ENCODE results near the gene PRDM11. TPM values are rescaled to one million over a fixed set of nuclear protein-coding genes. Genes with fewer than 3 reads are reported as not detected.
A peak's percentile ranks its signal among the peaks of the same experiment; 100 is the strongest.

Gene PRDM11
- total RNA-seq, 1 experiment from 2014 or later = 8.3 TPM

DNA sequence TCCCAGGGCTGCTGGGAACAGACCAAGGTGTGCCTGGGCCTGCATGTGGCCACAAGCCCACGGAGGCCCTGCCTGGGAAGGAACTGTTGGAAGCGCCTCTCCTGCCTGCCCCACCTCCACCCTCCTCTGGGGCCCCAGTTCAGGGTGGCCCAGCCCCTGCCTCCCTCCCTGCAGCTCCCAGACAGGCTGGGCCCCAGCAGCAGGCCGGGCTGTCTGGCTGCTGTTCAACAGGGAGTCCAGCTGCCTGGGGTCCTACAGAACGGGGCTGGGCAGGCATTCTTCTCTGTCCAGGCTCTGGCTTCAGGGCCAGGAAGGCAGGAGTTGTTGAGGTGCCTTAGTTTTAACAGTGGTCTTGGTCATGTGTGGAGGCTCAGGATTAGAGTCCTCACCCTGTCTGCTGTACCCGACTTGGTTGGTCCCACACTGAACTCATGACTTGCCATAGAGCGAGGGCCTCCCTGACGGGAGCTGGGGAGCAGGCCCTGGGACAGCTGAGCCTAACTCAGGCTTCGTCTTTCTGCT is 11.8 kb downstream of the PRDM11 start:
- H3K27me3 Mint-ChIP-seq (ENCODE audit: low read depth) = no peaks in the 10 kb centered on the region
- H3K27ac Mint-ChIP-seq = peak overlapping the region; percentile 9; the same call in 1 of the 2 replicates
- no peak overlapping the region for H3K4me3 Mint-ChIP-seq
- DNase-seq (ENCODE audit: low spot score) (no peak), ATAC-seq (no peak; the same call in none of the 2 replicates)
- H3K36me3 Mint-ChIP-seq = no peaks in the 10 kb centered on the region
- ChIA-PET CTCF (interaction anchor here (0.7 kb wide), 1 partner anchor 53 kb away, joined by 3 read pairs; no protein-coding TSS in a partner anchor), POLR2A (no interaction called here)
- H3K4me1 Mint-ChIP-seq = 0 out of 2 replicates have a peak, but pooled peaks cover 2% of the 10 kb centered on the region
- 0 out of 2 replicates have a peak, but pooled peaks have one; percentile 6 for TF ChIP-seq GABPB1 (CRISPR knock-in tag; IDR thresholded peaks at IDR 0.05)
- TF ChIP-seq NFATC4 (CRISPR knock-in tag; IDR thresholded peaks at IDR 0.05) = no peak
- H3K9me3 Mint-ChIP-seq = no peaks in the 10 kb centered on the region

DNA sequence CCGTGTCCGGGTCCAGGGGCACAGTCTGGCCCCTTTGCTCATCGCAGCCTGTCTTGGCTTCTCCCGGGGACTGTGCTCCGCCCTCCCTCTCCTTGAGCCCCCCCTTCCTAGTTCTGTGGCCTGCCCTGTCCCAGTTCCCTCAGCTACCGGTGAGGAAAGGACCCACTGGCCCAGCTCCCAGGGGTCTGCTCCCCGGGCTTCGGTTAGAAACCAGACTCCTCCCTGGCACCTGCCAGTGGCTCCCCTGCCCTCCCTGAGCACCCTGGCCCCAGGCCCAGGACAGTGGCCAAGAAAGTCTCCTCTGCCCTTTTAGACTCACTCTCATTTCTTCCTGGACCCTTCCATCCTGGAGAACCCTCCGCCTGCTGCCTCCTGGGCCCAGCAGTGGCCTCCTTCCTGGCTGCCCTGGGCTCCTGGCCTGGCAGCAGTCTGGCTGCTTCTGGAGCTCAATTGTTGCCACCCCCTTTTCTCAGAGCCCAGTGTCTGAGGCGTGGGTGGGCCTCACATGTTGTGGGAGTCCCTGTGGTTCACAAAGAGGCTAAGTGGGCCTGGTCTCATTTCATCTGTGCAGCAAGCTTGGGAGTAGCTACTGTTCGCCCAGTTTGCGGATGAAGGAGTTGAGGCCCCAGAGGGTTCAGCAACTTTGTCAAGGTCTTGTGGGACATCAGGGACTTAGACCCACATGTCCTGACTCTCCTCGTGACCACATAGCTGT is 12.6 kb downstream of the PRDM11 start:
- no peaks in the 10 kb centered on the region for H3K27me3 Mint-ChIP-seq (ENCODE audit: low read depth)
- ChIA-PET CTCF (interaction anchor here (0.6 kb wide), 1 partner anchor 132 kb away, joined by 3 read pairs; no protein-coding TSS in a partner anchor), POLR2A (no interaction called here)
- H3K4me3 Mint-ChIP-seq = no peak overlapping the region
- no peak for ATAC-seq
- no peak overlapping the region for H3K27ac Mint-ChIP-seq
- TF ChIP-seq GTF2I (CRISPR knock-in tag; conservative IDR thresholded peaks at IDR 0.05) (no peak), ESRRA (CRISPR knock-in tag; IDR thresholded peaks at IDR 0.05; ENCODE audit: borderline replicate concordance) (no peak), MYBL2 (CRISPR knock-in tag; IDR thresholded peaks at IDR 0.05) (no peak), GABPB1 (CRISPR knock-in tag; IDR thresholded peaks at IDR 0.05) (no peak), ZNF416 (CRISPR knock-in tag; IDR thresholded peaks at IDR 0.05) (no peak), NFE2L1 (CRISPR knock-in tag; IDR thresholded peaks at IDR 0.05) (no peak), TEAD4 (CRISPR knock-in tag; IDR thresholded peaks at IDR 0.05) (no peak), CBFB (CRISPR knock-in tag; IDR thresholded peaks at IDR 0.05; ENCODE audit: low read depth) (no peak), E2F1 (CRISPR knock-in tag; IDR thresholded peaks at IDR 0.05) (no peak), NR3C1 (CRISPR knock-in tag; conservative IDR thresholded peaks at IDR 0.05; ENCODE audit: low read depth) (no peak), PRRX2 (CRISPR knock-in tag; IDR thresholded peaks at IDR 0.05) (no peak), PRDM15 (CRISPR knock-in tag; IDR thresholded peaks at IDR 0.05) (no peak)
- TF ChIP-seq, protein P1, sequence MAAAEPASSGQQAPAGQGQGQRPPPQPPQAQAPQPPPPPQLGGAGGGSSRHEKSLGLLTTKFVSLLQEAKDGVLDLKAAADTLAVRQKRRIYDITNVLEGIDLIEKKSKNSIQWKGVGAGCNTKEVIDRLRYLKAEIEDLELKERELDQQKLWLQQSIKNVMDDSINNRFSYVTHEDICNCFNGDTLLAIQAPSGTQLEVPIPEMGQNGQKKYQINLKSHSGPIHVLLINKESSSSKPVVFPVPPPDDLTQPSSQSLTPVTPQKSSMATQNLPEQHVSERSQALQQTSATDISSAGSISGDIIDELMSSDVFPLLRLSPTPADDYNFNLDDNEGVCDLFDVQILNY (CRISPR knock-in tag; IDR thresholded peaks at IDR 0.05) = no peak
- TF ChIP-seq, protein P2, sequence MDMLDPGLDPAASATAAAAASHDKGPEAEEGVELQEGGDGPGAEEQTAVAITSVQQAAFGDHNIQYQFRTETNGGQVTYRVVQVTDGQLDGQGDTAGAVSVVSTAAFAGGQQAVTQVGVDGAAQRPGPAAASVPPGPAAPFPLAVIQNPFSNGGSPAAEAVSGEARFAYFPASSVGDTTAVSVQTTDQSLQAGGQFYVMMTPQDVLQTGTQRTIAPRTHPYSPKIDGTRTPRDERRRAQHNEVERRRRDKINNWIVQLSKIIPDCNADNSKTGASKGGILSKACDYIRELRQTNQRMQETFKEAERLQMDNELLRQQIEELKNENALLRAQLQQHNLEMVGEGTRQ (CRISPR knock-in tag; IDR thresholded peaks at IDR 0.05) = no peak
- TF ChIP-seq, protein P3, sequence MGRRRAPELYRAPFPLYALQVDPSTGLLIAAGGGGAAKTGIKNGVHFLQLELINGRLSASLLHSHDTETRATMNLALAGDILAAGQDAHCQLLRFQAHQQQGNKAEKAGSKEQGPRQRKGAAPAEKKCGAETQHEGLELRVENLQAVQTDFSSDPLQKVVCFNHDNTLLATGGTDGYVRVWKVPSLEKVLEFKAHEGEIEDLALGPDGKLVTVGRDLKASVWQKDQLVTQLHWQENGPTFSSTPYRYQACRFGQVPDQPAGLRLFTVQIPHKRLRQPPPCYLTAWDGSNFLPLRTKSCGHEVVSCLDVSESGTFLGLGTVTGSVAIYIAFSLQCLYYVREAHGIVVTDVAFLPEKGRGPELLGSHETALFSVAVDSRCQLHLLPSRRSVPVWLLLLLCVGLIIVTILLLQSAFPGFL (CRISPR knock-in tag; IDR thresholded peaks at IDR 0.05; ENCODE audit: borderline replicate concordance) = no peak
- no peaks in the 10 kb centered on the region for H3K36me3 Mint-ChIP-seq
- no peak for DNase-seq (ENCODE audit: low spot score)
- H3K4me1 Mint-ChIP-seq = 0 out of 2 replicates have a peak, but pooled peaks cover 2% of the 10 kb centered on the region
- no peaks in the 10 kb centered on the region for H3K9me3 Mint-ChIP-seq
